ENCODE results near the gene CA9. TPM values are rescaled to one million over a fixed set of nuclear protein-coding genes. Genes with fewer than 3 reads are reported as not detected.

CA9 gene
- total and polyA plus RNA-seq, 2 donors (not counting 3 experiments of a cell fraction or from before 2014, with no cell fraction given) = 0.18 TPM; not detected in 1

GRCh38 chr9:35681341-35682002 is 7.7 kb downstream of the CA9 start:
- Histone ChIP-seq H3K27ac (ENCODE audit: insufficient read depth, low read depth, low read length) (no peak overlapping the region), H3K27me3 (ENCODE audit: control insufficient read depth in 2 of 2, insufficient read depth in 2 of 2, low read length in 2 of 2) (no peaks in the 10 kb centered on the region), H3K4me1 (ENCODE audit: control insufficient read depth, extremely low read depth, insufficient read depth, low read length) (no peaks in the 10 kb centered on the region), H3K9me3 (replicated peaks; ENCODE audit: control insufficient read depth, insufficient read depth, low read length) (no peaks in the 10 kb centered on the region), H3K79me2 (ENCODE audit: control insufficient read depth, insufficient read depth, low read length) (peaks cover 3% of the 10 kb centered on the region), H3K9me1 (replicated peaks; ENCODE audit: control insufficient read depth, extremely low read depth, insufficient read depth, low read length) (no peaks in the 10 kb centered on the region), H3K9ac (replicated peaks; ENCODE audit: extremely low read depth, insufficient read depth, low read length) (no peak overlapping the region), H3K4me3 (replicated peaks in 1 of 3; ENCODE audit: insufficient read depth in 1 of 3, low read depth in 1 of 3, low read length in 3 of 3) (no peak overlapping the region), H3K36me3 (ENCODE audit: control insufficient read depth in 2 of 2, extremely low read depth in 1 of 2, insufficient read depth in 2 of 2, low read length in 2 of 2) (peaks cover 8 to 26% of the 10 kb centered on the region in 2 experiments), H4K20me1 (replicated peaks; ENCODE audit: control insufficient read depth, extremely low read depth, insufficient read depth, low read length) (no peaks in the 10 kb centered on the region), H3K4me2 (ENCODE audit: insufficient read depth, low read length) (no peak overlapping the region), H2AFZ (ENCODE audit: low read depth, low read length) (no peak overlapping the region)
- ChIA-PET POLR2A (no interaction called here), CTCF (no interaction called here)
- dilution Hi-C loops (cut with MboI; ENCODE audit: extremely low pct_ligation_motif_present, low sequenced_read_pairs) = no loop called here
- no peak for TF ChIP-seq FOS (IDR thresholded peaks at IDR 0.05; ENCODE audit: borderline replicate concordance, insufficient read depth, low read length)
- no peak for TF ChIP-seq POLR2A (IDR thresholded peaks at IDR 0.05; ENCODE audit: low read depth, low read length)
- no peak for TF ChIP-seq JUN (IDR thresholded peaks at IDR 0.05; ENCODE audit: borderline replicate concordance, insufficient read depth, insufficient read length, low read depth)
- no peak for TF ChIP-seq MAX (IDR thresholded peaks at IDR 0.05; ENCODE audit: insufficient read depth, insufficient read length)
- TF ChIP-seq POLR2AphosphoS5 (IDR thresholded peaks at IDR 0.05; ENCODE audit: insufficient read depth, low read depth, low read length) = no peak
- TF ChIP-seq EZH2 (IDR thresholded peaks at IDR 0.05; ENCODE audit: borderline replicate concordance, low read depth, low read length, severe bottlenecking) = no peak
- no peak for TF ChIP-seq CTCF (IDR thresholded peaks at IDR 0.05; ENCODE audit: extremely low read depth in 1 of 2, insufficient read depth in 1 of 2, low read depth in 1 of 2, low read length in 2 of 2)
- TF ChIP-seq MYC (IDR thresholded peaks at IDR 0.05; ENCODE audit: low read depth, low read length) = no peak
- FAIRE-seq (peak; percentile 61), DNase-seq (ENCODE audit: low read depth, low spot score) (no peak)
- BruUV-seq (replicated peaks) = no TSS peak
- intact Hi-C loops (cut with micrococcal nuclease) = no loop called here
